HCT116 (cell line): ENCODE results near the gene DHX30. TPM values are rescaled to one million over a fixed set of nuclear protein-coding genes. Genes with fewer than 3 reads are reported as not detected.

Experiments used
- ATAC-seq: fragments of 200-7000 bp; cut with Tn5 transposase; 2 replicates; pipeline ENCODE4 v1.9.1; 2020; ENCODE audit warnings: mild to moderate bottlenecking, moderate library complexity
- BruUV-seq: library from RNA; stranded (reverse); fragments of 400-500 nt; replicated peaks from 2 replicates; lab custom pipeline; 2021; lab: Mats Ljungman, UMichigan
- CTCF ChIA-PET: fragments of 300-600 bp; sonication (Branson Sonifier 250); formaldehyde crosslinking; loops from one replicate; lab custom pipeline; 2021; ENCODE audit warnings: antibody characterized with exemption; lab: Charles Lee
- POLR2A ChIA-PET: fragments of 300-600, 350-600 bp; sonication (Branson Sonifier 250); formaldehyde crosslinking; loops from one replicate; lab custom pipeline; 2021; ENCODE audit warnings: antibody characterized with exemption; lab: Charles Lee
- RAD21 ChIA-PET, 2 experiments: fragments of 300-600 bp; sonication (Branson Sonifier 250); formaldehyde crosslinking; loops; one replicate each; lab custom pipeline; 2023; ENCODE audit warnings: low total read pairs in 2 of 2; ENCODE audit not compliant: uncharacterized antibody in 2 of 2, unreplicated experiment in 2 of 2, low non-redundant PET in 1 of 2; lab: Charles Lee
- DNase-seq: peaks from one replicate; pipeline ENCODE4 v3.0.0-alpha.2; 2010; ENCODE audit warnings: low read depth, low spot score
- H2AFZ ChIP-seq: fragments of 200-600 bp; shearing (Covaris generic), sonication (generic); 2 replicates; pipeline ENCODE4 v1.6.1; 2017; ENCODE audit warnings: low read depth, mixed run types, mixed read lengths, antibody characterized with exemption, low read length; ENCODE audit not compliant: poor library complexity, severe bottlenecking
- H3K27ac ChIP-seq: 2 replicates; pipeline ENCODE4 v1.5.1; 2012; ENCODE audit warnings: low read depth, low read length
- H3K27me3 ChIP-seq: fragments of 200-600 bp; sonication (generic); 2 replicates; pipeline ENCODE4 v1.6.1; 2016; ENCODE audit warnings: mixed run types, low read length, mixed read lengths; ENCODE audit not compliant: insufficient read depth
- H3K36me3 ChIP-seq, 2 experiments: fragments of 200-500 bp in 1 of 2; fragments of 200-600 bp in 1 of 2; sonication (Bioruptor generic) in 1 of 2; sonication (generic) in 1 of 2; 2 replicates each; pipeline versions ENCODE4 v1.5.1 to v1.6.1; 2014 to 2016; ENCODE audit warnings: low read length in 2 of 2, inconsistent platforms in 1 of 2, mixed read lengths in 1 of 2, mixed run types in 1 of 2; ENCODE audit not compliant: insufficient read depth in 2 of 2, control insufficient read depth in 1 of 2
- H3K4me1 ChIP-seq, 2 experiments: fragments of 200-600 bp in 1 of 2; sonication (generic) in 1 of 2; 2 replicates each; pipeline versions ENCODE4 v1.5.1 to v1.6.1; 2012 to 2017; ENCODE audit warnings: low read length in 2 of 2, inconsistent platforms in 1 of 2, mild to moderate bottlenecking in 1 of 2, mixed read lengths in 1 of 2, mixed run types in 1 of 2, moderate library complexity in 1 of 2; ENCODE audit not compliant: insufficient read depth in 2 of 2, control insufficient read depth in 1 of 2
- H3K4me2 ChIP-seq: fragments of 200-600 bp; sonication (generic); 2 replicates; pipeline ENCODE4 v1.6.1; 2017; ENCODE audit warnings: mixed run types, low read length, mixed read lengths
- H3K4me3 ChIP-seq, 2 experiments: fragments of 200-600 bp in 1 of 2; sonication (generic) in 1 of 2; replicated peaks in 1 of 2; 2 replicates each; pipeline ENCODE4 v1.5.1; 2011 to 2016; ENCODE audit warnings: low read length in 2 of 2, control low read depth in 1 of 2, low read depth in 1 of 2, mild to moderate bottlenecking in 1 of 2, mixed read lengths in 1 of 2, mixed run types in 1 of 2
- H3K79me2 ChIP-seq: fragments of 200-600 bp; sonication (generic); 2 replicates; pipeline ENCODE4 v1.6.1; 2017; ENCODE audit warnings: mild to moderate bottlenecking, mixed run types, low read length, moderate library complexity, mixed read lengths; ENCODE audit not compliant: insufficient read depth
- H3K9ac ChIP-seq: fragments of 200-600 bp; sonication (generic); 2 replicates; pipeline ENCODE4 v1.6.1; 2016; ENCODE audit warnings: low read length, mixed read lengths
- H3K9me2 ChIP-seq: fragments of 200-600 bp; sonication (generic), shearing (Covaris generic); 2 replicates; pipeline ENCODE4 v1.6.1; 2017; ENCODE audit warnings: mixed run types, mild to moderate bottlenecking, moderate library complexity; ENCODE audit not compliant: insufficient read depth
- H3K9me3 ChIP-seq, 2 experiments: fragments of 200-500 bp in 1 of 2; fragments of 200-600 bp in 1 of 2; sonication (Bioruptor generic) in 1 of 2; sonication (generic) in 1 of 2; 2 replicates each; pipeline ENCODE4 v1.6.1; 2014 to 2017; ENCODE audit warnings: low read length in 2 of 2, mixed read lengths in 2 of 2, inconsistent platforms in 1 of 2, low read depth in 1 of 2, mild to moderate bottlenecking in 1 of 2, mixed run types in 1 of 2, moderate library complexity in 1 of 2; ENCODE audit not compliant: control insufficient read depth in 1 of 2, insufficient read depth in 1 of 2
- H4K20me1 ChIP-seq: fragments of 200-600 bp; sonication (generic), shearing (Covaris generic); 2 replicates; pipeline ENCODE4 v1.6.1; 2017; ENCODE audit warnings: mixed run types, mild to moderate bottlenecking, moderate library complexity; ENCODE audit not compliant: insufficient read depth
- CBX3 ChIP-seq: IDR thresholded peaks from 2 replicates; pipeline ENCODE4 v1.6.1; 2012; ENCODE audit warnings: low read depth
- CEBPB ChIP-seq: IDR thresholded peaks from 2 replicates; pipeline ENCODE4 v1.6.1; 2012; ENCODE audit warnings: low read depth
- ELF1 ChIP-seq: IDR thresholded peaks from 2 replicates; pipeline ENCODE4 v1.6.1; 2012; ENCODE audit warnings: low read depth, borderline replicate concordance
- EZH2 ChIP-seq: fragments of 200-600 bp; sonication (generic); IDR thresholded peaks from 2 replicates; pipeline ENCODE4 v1.6.1; 2017; ENCODE audit warnings: antibody characterized with exemption, mixed run types
- EZH2phosphoT487 ChIP-seq: fragments of 200-600 bp; IDR thresholded peaks from 2 replicates; pipeline ENCODE4 v1.6.1; 2018; ENCODE audit warnings: antibody characterized with exemption, borderline replicate concordance
- POLR2A ChIP-seq: IDR thresholded peaks from 2 replicates; pipeline ENCODE4 v1.7.0; 2011; ENCODE audit warnings: borderline replicate concordance; ENCODE audit not compliant: insufficient read depth, insufficient read length; ENCODE audit errors: extremely low read depth
- RAD21 ChIP-seq: IDR thresholded peaks from 2 replicates; pipeline ENCODE4 v1.6.1; 2012; ENCODE audit warnings: low read depth, mild to moderate bottlenecking
- SIN3A ChIP-seq: IDR thresholded peaks from 2 replicates; pipeline ENCODE4 v1.6.1; 2012; ENCODE audit warnings: low read depth
- SP1 ChIP-seq: IDR thresholded peaks from 2 replicates; pipeline ENCODE4 v1.6.1; 2012; ENCODE audit warnings: low read depth
- YY1 ChIP-seq: IDR thresholded peaks from 2 replicates; pipeline ENCODE4 v1.6.1; 2011; ENCODE audit warnings: low read length, low read depth, moderate library complexity, mild to moderate bottlenecking; ENCODE audit not compliant: insufficient replicate concordance; ENCODE audit errors: extremely low read depth
- ZFX ChIP-seq: fragments of 450-650 bp; IDR thresholded peaks from 2 replicates; pipeline ENCODE4 v1.6.1; 2017
- ZNF274 ChIP-seq: fragments of 200-500 bp; sonication (Bioruptor generic); IDR thresholded peaks from 2 replicates; pipeline ENCODE4 v1.6.1; 2014; ENCODE audit warnings: mild to moderate bottlenecking, low read depth, low read length, inconsistent platforms
- intact Hi-C: fragments of 100-400 bp; cut with micrococcal nuclease; formaldehyde crosslinking; loops from 2 replicates; pipeline ENCODE4 v1.10.0; 2022
- total RNA-seq: library from RNA; stranded (reverse); gene quantifications from one replicate; pipeline ENCODE4 v1.2.1, GENCODE V29; 2021; ENCODE audit not compliant: unreplicated experiment
- TF ChIP-seq, protein P1 (sequence below): IDR thresholded peaks from 2 replicates; pipeline ENCODE4 v1.6.1; 2012
- TF ChIP-seq, protein P2 (sequence below): IDR thresholded peaks from 2 replicates; pipeline ENCODE4 v1.6.1; 2012
- TF ChIP-seq, protein P3 (sequence below): IDR thresholded peaks from 2 replicates; pipeline ENCODE4 v1.6.1; 2012; ENCODE audit warnings: low read depth
- TF ChIP-seq, protein P4 (sequence below), 3 experiments: fragments of 200-600 bp in 1 of 3; sonication (generic) in 1 of 3; IDR thresholded peaks in 2 of 3; conservative IDR thresholded peaks in 1 of 3; 2 replicates each; pipeline ENCODE4 v1.5.1; 2012 to 2017; ENCODE audit warnings: low read depth in 2 of 3, low read length in 2 of 3, antibody characterized with exemption in 1 of 3, borderline replicate concordance in 1 of 3, control low read depth in 1 of 3, mild to moderate bottlenecking in 1 of 3, mixed read lengths in 1 of 3, mixed run types in 1 of 3, moderate library complexity in 1 of 3; ENCODE audit not compliant: insufficient read depth in 1 of 3
- TF ChIP-seq, protein P5 (sequence below): IDR thresholded peaks from 2 replicates; pipeline ENCODE4 v1.6.1; 2011; ENCODE audit warnings: mild to moderate bottlenecking, low read length, moderate library complexity; ENCODE audit not compliant: insufficient replicate concordance; ENCODE audit errors: extremely low read depth

Gene DHX30
- total RNA-seq, 1 experiment from 2014 or later, result 114 TPM

DNA sequence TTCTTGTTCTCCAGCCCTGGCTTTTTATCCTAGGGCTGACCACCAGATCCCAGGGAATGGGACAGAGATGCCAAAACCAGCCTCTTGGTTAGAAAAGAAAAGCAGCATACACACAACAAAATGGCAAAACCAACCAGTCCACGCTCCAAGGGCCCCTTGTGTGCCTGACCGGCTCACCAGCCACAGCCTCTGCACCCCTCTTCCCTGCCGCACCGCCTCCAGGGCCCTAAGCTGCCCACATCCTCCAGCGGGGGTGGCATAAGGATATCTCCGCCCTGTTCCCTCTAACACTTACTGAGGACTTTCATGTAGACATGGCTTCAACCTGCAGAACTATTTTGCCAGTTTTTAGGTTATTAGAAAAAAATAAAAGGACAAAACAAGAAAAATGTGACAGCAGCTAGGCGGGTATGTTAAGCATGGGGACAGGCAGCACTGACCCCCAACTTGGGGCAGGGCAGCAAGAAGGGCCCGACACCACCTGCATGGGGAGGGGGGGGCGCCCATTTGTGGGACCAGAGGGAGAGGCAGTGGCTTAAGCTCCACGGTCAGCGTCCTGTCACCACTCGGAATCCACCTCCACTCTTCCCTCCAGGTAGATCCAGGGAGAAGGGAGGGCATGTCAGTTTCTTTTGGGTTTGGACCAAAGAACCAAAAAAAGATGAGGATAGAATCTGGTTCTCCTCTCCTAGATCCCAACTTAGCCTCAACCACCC is 49.1 kb downstream of the DHX30 start:
- TF ChIP-seq YY1 (no peak), SIN3A (no peak), POLR2A (no peak), ZNF274 (no peak), RAD21 (no peak), ZFX (no peak), CBX3 (no peak), CEBPB (no peak), ELF1 (no peak), SP1 (no peak), EZH2 (no peak), EZH2phosphoT487 (no peak)
- TF ChIP-seq, protein P1, sequence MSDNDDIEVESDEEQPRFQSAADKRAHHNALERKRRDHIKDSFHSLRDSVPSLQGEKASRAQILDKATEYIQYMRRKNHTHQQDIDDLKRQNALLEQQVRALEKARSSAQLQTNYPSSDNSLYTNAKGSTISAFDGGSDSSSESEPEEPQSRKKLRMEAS, result no peak
- TF ChIP-seq, protein P2, sequence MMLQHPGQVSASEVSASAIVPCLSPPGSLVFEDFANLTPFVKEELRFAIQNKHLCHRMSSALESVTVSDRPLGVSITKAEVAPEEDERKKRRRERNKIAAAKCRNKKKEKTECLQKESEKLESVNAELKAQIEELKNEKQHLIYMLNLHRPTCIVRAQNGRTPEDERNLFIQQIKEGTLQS, result no peak
- TF ChIP-seq, protein P3, sequence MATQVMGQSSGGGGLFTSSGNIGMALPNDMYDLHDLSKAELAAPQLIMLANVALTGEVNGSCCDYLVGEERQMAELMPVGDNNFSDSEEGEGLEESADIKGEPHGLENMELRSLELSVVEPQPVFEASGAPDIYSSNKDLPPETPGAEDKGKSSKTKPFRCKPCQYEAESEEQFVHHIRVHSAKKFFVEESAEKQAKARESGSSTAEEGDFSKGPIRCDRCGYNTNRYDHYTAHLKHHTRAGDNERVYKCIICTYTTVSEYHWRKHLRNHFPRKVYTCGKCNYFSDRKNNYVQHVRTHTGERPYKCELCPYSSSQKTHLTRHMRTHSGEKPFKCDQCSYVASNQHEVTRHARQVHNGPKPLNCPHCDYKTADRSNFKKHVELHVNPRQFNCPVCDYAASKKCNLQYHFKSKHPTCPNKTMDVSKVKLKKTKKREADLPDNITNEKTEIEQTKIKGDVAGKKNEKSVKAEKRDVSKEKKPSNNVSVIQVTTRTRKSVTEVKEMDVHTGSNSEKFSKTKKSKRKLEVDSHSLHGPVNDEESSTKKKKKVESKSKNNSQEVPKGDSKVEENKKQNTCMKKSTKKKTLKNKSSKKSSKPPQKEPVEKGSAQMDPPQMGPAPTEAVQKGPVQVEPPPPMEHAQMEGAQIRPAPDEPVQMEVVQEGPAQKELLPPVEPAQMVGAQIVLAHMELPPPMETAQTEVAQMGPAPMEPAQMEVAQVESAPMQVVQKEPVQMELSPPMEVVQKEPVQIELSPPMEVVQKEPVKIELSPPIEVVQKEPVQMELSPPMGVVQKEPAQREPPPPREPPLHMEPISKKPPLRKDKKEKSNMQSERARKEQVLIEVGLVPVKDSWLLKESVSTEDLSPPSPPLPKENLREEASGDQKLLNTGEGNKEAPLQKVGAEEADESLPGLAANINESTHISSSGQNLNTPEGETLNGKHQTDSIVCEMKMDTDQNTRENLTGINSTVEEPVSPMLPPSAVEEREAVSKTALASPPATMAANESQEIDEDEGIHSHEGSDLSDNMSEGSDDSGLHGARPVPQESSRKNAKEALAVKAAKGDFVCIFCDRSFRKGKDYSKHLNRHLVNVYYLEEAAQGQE, result no peak
- TF ChIP-seq, protein P4, sequence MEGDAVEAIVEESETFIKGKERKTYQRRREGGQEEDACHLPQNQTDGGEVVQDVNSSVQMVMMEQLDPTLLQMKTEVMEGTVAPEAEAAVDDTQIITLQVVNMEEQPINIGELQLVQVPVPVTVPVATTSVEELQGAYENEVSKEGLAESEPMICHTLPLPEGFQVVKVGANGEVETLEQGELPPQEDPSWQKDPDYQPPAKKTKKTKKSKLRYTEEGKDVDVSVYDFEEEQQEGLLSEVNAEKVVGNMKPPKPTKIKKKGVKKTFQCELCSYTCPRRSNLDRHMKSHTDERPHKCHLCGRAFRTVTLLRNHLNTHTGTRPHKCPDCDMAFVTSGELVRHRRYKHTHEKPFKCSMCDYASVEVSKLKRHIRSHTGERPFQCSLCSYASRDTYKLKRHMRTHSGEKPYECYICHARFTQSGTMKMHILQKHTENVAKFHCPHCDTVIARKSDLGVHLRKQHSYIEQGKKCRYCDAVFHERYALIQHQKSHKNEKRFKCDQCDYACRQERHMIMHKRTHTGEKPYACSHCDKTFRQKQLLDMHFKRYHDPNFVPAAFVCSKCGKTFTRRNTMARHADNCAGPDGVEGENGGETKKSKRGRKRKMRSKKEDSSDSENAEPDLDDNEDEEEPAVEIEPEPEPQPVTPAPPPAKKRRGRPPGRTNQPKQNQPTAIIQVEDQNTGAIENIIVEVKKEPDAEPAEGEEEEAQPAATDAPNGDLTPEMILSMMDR (IDR thresholded peaks at IDR 0.05 in 2 of 3, conservative IDR thresholded peaks at IDR 0.05 in 1 of 3; ENCODE audit: borderline replicate concordance in 1 of 3, insufficient read depth in 1 of 3, low read depth in 2 of 3, low read length in 2 of 3), result no peak
- TF ChIP-seq, protein P5, sequence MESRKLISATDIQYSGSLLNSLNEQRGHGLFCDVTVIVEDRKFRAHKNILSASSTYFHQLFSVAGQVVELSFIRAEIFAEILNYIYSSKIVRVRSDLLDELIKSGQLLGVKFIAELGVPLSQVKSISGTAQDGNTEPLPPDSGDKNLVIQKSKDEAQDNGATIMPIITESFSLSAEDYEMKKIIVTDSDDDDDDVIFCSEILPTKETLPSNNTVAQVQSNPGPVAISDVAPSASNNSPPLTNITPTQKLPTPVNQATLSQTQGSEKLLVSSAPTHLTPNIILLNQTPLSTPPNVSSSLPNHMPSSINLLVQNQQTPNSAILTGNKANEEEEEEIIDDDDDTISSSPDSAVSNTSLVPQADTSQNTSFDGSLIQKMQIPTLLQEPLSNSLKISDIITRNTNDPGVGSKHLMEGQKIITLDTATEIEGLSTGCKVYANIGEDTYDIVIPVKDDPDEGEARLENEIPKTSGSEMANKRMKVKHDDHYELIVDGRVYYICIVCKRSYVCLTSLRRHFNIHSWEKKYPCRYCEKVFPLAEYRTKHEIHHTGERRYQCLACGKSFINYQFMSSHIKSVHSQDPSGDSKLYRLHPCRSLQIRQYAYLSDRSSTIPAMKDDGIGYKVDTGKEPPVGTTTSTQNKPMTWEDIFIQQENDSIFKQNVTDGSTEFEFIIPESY, result no peak
- Histone ChIP-seq H3K9me3 (no peaks in the 10 kb centered on the region), H3K27me3 (no peaks in the 10 kb centered on the region), H2AFZ (no peak overlapping the region), H3K79me2 (no peaks in the 10 kb centered on the region), H3K9ac (no peak overlapping the region), H3K4me3 (no peak overlapping the region), H3K9me2 (no peaks in the 10 kb centered on the region), H3K4me1 (no peaks in the 10 kb centered on the region), H4K20me1 (no peaks in the 10 kb centered on the region), H3K4me2 (no peak overlapping the region), H3K27ac (no peak overlapping the region; the same call in 1 of the 2 replicates), H3K36me3 (peaks cover 26 to 31% of the 10 kb centered on the region in 2 experiments; a peak in 3 of 4 replicates)
- no TSS peak for BruUV-seq
- ChIA-PET POLR2A (no interaction called here), CTCF (no interaction called here), RAD21 (no interaction called here)
- ATAC-seq (no peak), DNase-seq (no peak)
- intact Hi-C loops, result loop anchor here (5.0 kb wide), 1 partner anchor 140 kb away; no protein-coding TSS in a partner anchor
